ENCODE measurements around the gene AOPEP.

DNA sequence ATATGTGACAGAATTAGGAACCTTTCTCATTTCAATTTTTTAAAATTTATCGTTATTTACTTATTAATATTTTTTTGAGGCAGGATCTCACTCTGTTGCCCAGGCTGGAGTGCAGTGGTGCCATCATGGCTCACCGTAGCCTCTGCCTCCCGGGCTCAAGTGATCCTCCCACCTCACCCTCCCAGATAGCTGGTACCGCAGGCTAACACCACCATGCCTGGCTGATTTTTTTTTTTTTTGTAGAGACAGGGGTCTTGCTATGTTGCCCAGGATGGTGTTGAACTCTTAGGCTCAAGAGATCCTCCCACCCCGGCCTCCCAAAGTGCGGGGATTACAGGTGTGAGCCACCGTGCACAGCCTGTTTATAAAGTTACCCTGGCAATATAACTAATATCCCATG lies 275.2 kb downstream of the AOPEP start:
- TF ChIP-seq CTCF (IDR thresholded peaks at IDR 0.05 in 8 of 11, conservative IDR thresholded peaks at IDR 0.05 in 3 of 11): no peak
- no peak for TF ChIP-seq POLR2AphosphoS5 (IDR thresholded peaks at IDR 0.05)
- no peak for TF ChIP-seq POLR2A (IDR thresholded peaks at IDR 0.05)

All from spleen (tissue), 7 donors.